Measurements from ENCODE around the gene FANCE. TPM values are rescaled to one million over a fixed set of nuclear protein-coding genes. Genes with fewer than 3 reads are reported as not detected.
"Not testable (repeated sequence)": the region's sequence is repeated elsewhere in the genome, so short reads cannot be mapped to it uniquely, and the experiment has no call there.

FANCE gene

GRCh38 chr6:35508542-35508941 lies 56.4 kb downstream of the FANCE start:
- peaks cover 40% of the 10 kb centered on the region for H3K27me3 ChIP-seq (ENCODE audit: control insufficient read depth, insufficient read depth, low read length)
- no peak overlapping the region for H3K4me3 ChIP-seq (ENCODE audit: low read length)
- H3K9me3 ChIP-seq (replicated peaks; ENCODE audit: low read length): no peaks in the 10 kb centered on the region
- H3K4me1 ChIP-seq (ENCODE audit: control insufficient read depth, insufficient read depth, low read length): peaks cover 3% of the 10 kb centered on the region
- no peaks in the 10 kb centered on the region for H3K36me3 ChIP-seq (ENCODE audit: insufficient read depth, low read length)
- no peak overlapping the region for H3K4me2 ChIP-seq (ENCODE audit: low read length)
- no peak overlapping the region for H3K9ac ChIP-seq (ENCODE audit: low read depth, low read length)

GRCh38 chr6:35510916-35511561 lies 58.9 kb downstream of the FANCE start:
- peaks cover 43% of the 10 kb centered on the region for H3K27me3 ChIP-seq (ENCODE audit: control insufficient read depth, insufficient read depth, low read length)
- H3K4me3 ChIP-seq (ENCODE audit: low read length): no peak overlapping the region

GRCh38 chr6:35511562-35511941 lies 59.4 kb downstream of the FANCE start:
- no peak overlapping the region for H3K9ac ChIP-seq (ENCODE audit: low read depth, low read length)
- H3K36me3 ChIP-seq (ENCODE audit: insufficient read depth, low read length): no peaks in the 10 kb centered on the region
- H3K9me3 ChIP-seq (replicated peaks; ENCODE audit: low read length): no peaks in the 10 kb centered on the region
- H3K4me1 ChIP-seq (ENCODE audit: control insufficient read depth, insufficient read depth, low read length): peaks cover 3% of the 10 kb centered on the region
- H3K4me3 ChIP-seq (ENCODE audit: low read length): no peak overlapping the region
- peaks cover 38% of the 10 kb centered on the region for H3K27me3 ChIP-seq (ENCODE audit: control insufficient read depth, insufficient read depth, low read length)
- H3K4me2 ChIP-seq (ENCODE audit: low read length): no peak overlapping the region

More at GRCh38 chr6:35510916-35511561, 58.9 kb downstream of the FANCE start:
- no peaks in the 10 kb centered on the region for H3K9me3 ChIP-seq (replicated peaks; ENCODE audit: low read length)
- no peaks in the 10 kb centered on the region for H3K36me3 ChIP-seq (ENCODE audit: insufficient read depth, low read length)
- no peak overlapping the region for H3K4me2 ChIP-seq (ENCODE audit: low read length)
- H3K4me1 ChIP-seq (ENCODE audit: control insufficient read depth, insufficient read depth, low read length): peaks cover 3% of the 10 kb centered on the region
- no peak overlapping the region for H3K9ac ChIP-seq (ENCODE audit: low read depth, low read length)

- peaks cover 36% of the 10 kb centered on the region for H3K27me3 ChIP-seq (ENCODE audit: control insufficient read depth, insufficient read depth, low read length)
- H3K9me3 ChIP-seq (replicated peaks; ENCODE audit: low read length): no peaks in the 10 kb centered on the region
- H3K4me2 ChIP-seq (ENCODE audit: low read length): no peak overlapping the region
- peaks cover 3% of the 10 kb centered on the region for H3K4me1 ChIP-seq (ENCODE audit: control insufficient read depth, insufficient read depth, low read length)
- H3K9ac ChIP-seq (ENCODE audit: low read depth, low read length): no peak overlapping the region
- no peak overlapping the region for H3K4me3 ChIP-seq (ENCODE audit: low read length)
- H3K36me3 ChIP-seq (ENCODE audit: insufficient read depth, low read length): no peaks in the 10 kb centered on the region
Measured at GRCh38 chr6:35512006-35512405, 59.9 kb downstream of the FANCE start.

- Histone ChIP-seq H3K9ac (ENCODE audit: low read depth, low read length) (no peak within 1 kb of the TSS), H3K9me3 (replicated peaks; ENCODE audit: low read length) (no peaks in the 10 kb centered on the region), H3K4me3 (ENCODE audit: low read length) (no peak within 1 kb of the TSS), H3K4me2 (ENCODE audit: low read length) (no peak within 1 kb of the TSS), H3K36me3 (ENCODE audit: insufficient read depth, low read length) (no peaks in the 10 kb centered on the region), H3K27me3 (ENCODE audit: control insufficient read depth, insufficient read depth, low read length) (peaks cover 36% of the 10 kb centered on the region), H3K4me1 (ENCODE audit: control insufficient read depth, insufficient read depth, low read length) (no peaks in the 10 kb centered on the region)
Measured at GRCh38 chr6:35512740-35513139, 60.6 kb downstream of the FANCE start, which contains the start of gene TULP1. Gene TULP1 (minus strand): TSS chr6:35512896. CDS start chr6:35512858, 38 bp downstream.

- H3K4me3 ChIP-seq (ENCODE audit: low read length): no peak overlapping the region
- H3K9ac ChIP-seq (ENCODE audit: low read depth, low read length): no peak overlapping the region
- H3K27me3 ChIP-seq (ENCODE audit: control insufficient read depth, insufficient read depth, low read length): peaks cover 27% of the 10 kb centered on the region
- H3K9me3 ChIP-seq (replicated peaks; ENCODE audit: low read length): no peaks in the 10 kb centered on the region
- H3K4me1 ChIP-seq (ENCODE audit: control insufficient read depth, insufficient read depth, low read length): no peaks in the 10 kb centered on the region
- H3K36me3 ChIP-seq (ENCODE audit: insufficient read depth, low read length): no peaks in the 10 kb centered on the region
- H3K4me2 ChIP-seq (ENCODE audit: low read length): no peak overlapping the region
Measured at GRCh38 chr6:35514587-35514986, 62.4 kb downstream of the FANCE start.

GRCh38 chr6:35515939-35516338 lies 63.8 kb downstream of the FANCE start:
- H3K4me1 ChIP-seq (ENCODE audit: control insufficient read depth, insufficient read depth, low read length); H3K36me3 ChIP-seq (ENCODE audit: insufficient read depth, low read length); H3K4me3 ChIP-seq (ENCODE audit: low read length); H3K9me3 ChIP-seq (replicated peaks; ENCODE audit: low read length); H3K9ac ChIP-seq (ENCODE audit: low read depth, low read length); H3K4me2 ChIP-seq (ENCODE audit: low read length): not testable (repeated sequence)
- peaks cover 17% of the 10 kb centered on the region for H3K27me3 ChIP-seq (ENCODE audit: control insufficient read depth, insufficient read depth, low read length)

Small RNAs within 50 kb of the gene (small RNA-seq; reads per million reads assigned to genes)
- not detected for gene MIR7111
